Measurements from ENCODE around the gene MMP24. TPM values are rescaled to one million over a fixed set of nuclear protein-coding genes. Genes with fewer than 3 reads are reported as not detected.

MMP24 gene
- total RNA-seq, 1 donor from 2014 or later = 1.9 TPM

- no peaks in the 10 kb centered on the region for H3K9me3 ChIP-seq (ENCODE audit: low read depth)
- H3K4me3 Mint-ChIP-seq = peak overlapping the region; percentile 30
- DNase-seq (ENCODE audit: low spot score) = peak; percentile 89
- H3K27me3 Mint-ChIP-seq (ENCODE audit: insufficient read depth, low read depth) = peaks cover 2% of the 10 kb centered on the region
- H3K4me2 ChIP-seq = peak overlapping the region; percentile 29
- peaks cover 5% of the 10 kb centered on the region for H3K4me1 Mint-ChIP-seq
- H3K27ac ChIP-seq = no peak overlapping the region
- H3K27me3 ChIP-seq = no peaks in the 10 kb centered on the region
- H3K36me3 ChIP-seq = no peaks in the 10 kb centered on the region
- H2AFZ ChIP-seq (replicated peaks) = peak overlapping the region; percentile 54
- no peak overlapping the region for H3K4me3 ChIP-seq
- H3K79me2 ChIP-seq (ENCODE audit: low read depth) = no peaks in the 10 kb centered on the region
- H3K9ac ChIP-seq = no peak overlapping the region
- H3K4me1 ChIP-seq = peaks cover 10% of the 10 kb centered on the region
- peak overlapping the region; percentile 79 for H3K27ac Mint-ChIP-seq
- no peaks in the 10 kb centered on the region for H3K9me3 Mint-ChIP-seq
- peaks cover 5% of the 10 kb centered on the region for H3K36me3 Mint-ChIP-seq
- H4K20me1 ChIP-seq (ENCODE audit: low read depth) = no peaks in the 10 kb centered on the region
- peaks cover 13% of the 10 kb centered on the region for H3F3A ChIP-seq (ENCODE audit: low read depth)
- peak; percentile 90 for TF ChIP-seq CTCF (IDR thresholded peaks at IDR 0.05)
- no peak for TF ChIP-seq EZH2phosphoT487 (IDR thresholded peaks at IDR 0.05)
Observed at GRCh38 chr20:35269055-35269781, 42.7 kb downstream of the MMP24 start.

GRCh38 chr20:35270021-35270902 lies 43.8 kb downstream of the MMP24 start:
- no peak overlapping the region for H3K27ac ChIP-seq
- no peak overlapping the region for H3K4me2 ChIP-seq
- H3K36me3 Mint-ChIP-seq = peaks cover 5% of the 10 kb centered on the region
- no peaks in the 10 kb centered on the region for H3K79me2 ChIP-seq (ENCODE audit: low read depth)
- TF ChIP-seq CTCF (IDR thresholded peaks at IDR 0.05) (no peak), EZH2 (IDR thresholded peaks at IDR 0.05) (no peak), EZH2phosphoT487 (IDR thresholded peaks at IDR 0.05) (no peak)
- H3K4me1 Mint-ChIP-seq = peaks cover 5% of the 10 kb centered on the region
- H4K20me1 ChIP-seq (ENCODE audit: low read depth) = no peaks in the 10 kb centered on the region
- peaks cover 2% of the 10 kb centered on the region for H3K27me3 Mint-ChIP-seq (ENCODE audit: insufficient read depth, low read depth)
- H3K27ac Mint-ChIP-seq = peak overlapping the region; percentile 46
- peaks cover 5% of the 10 kb centered on the region for H3K4me1 ChIP-seq
- H3K4me3 Mint-ChIP-seq = no peak overlapping the region
- no peak overlapping the region for H2AFZ ChIP-seq (replicated peaks)
- H3K4me3 ChIP-seq = no peak overlapping the region
- H3K36me3 ChIP-seq = no peaks in the 10 kb centered on the region
- H3K27me3 ChIP-seq = no peaks in the 10 kb centered on the region
- no peaks in the 10 kb centered on the region for H3K9me3 Mint-ChIP-seq
- H3F3A ChIP-seq (ENCODE audit: low read depth) = peaks cover 11% of the 10 kb centered on the region
- DNase-seq (ENCODE audit: low spot score) = no peak
- H3K9me3 ChIP-seq (ENCODE audit: low read depth) = no peaks in the 10 kb centered on the region
- H3K9ac ChIP-seq = no peak overlapping the region

- Histone ChIP-seq H3K4me3 (no peak overlapping the region), H3K36me3 (no peaks in the 10 kb centered on the region), H3K27ac (no peak overlapping the region), H2AFZ (replicated peaks) (no peak overlapping the region), H3K79me2 (ENCODE audit: low read depth) (no peaks in the 10 kb centered on the region), H3F3A (ENCODE audit: low read depth) (peaks cover 11% of the 10 kb centered on the region), H3K9me3 (ENCODE audit: low read depth) (no peaks in the 10 kb centered on the region), H3K4me2 (no peak overlapping the region), H4K20me1 (ENCODE audit: low read depth) (no peaks in the 10 kb centered on the region), H3K4me1 (peaks cover 5% of the 10 kb centered on the region), H3K9ac (no peak overlapping the region), H3K27me3 (no peaks in the 10 kb centered on the region)
- Mint-ChIP-seq H3K4me3 (no peak overlapping the region), H3K9me3 (no peaks in the 10 kb centered on the region), H3K27me3 (ENCODE audit: insufficient read depth, low read depth) (peaks cover 3% of the 10 kb centered on the region), H3K36me3 (peaks cover 5% of the 10 kb centered on the region), H3K4me1 (peaks cover 5% of the 10 kb centered on the region), H3K27ac (no peak overlapping the region)
- no peak for DNase-seq (ENCODE audit: low spot score)
- no peak for TF ChIP-seq EZH2phosphoT487 (IDR thresholded peaks at IDR 0.05)
- TF ChIP-seq CTCF (IDR thresholded peaks at IDR 0.05) = no peak
- TF ChIP-seq EZH2 (IDR thresholded peaks at IDR 0.05) = no peak
Observed at GRCh38 chr20:35271073-35271882, 44.8 kb downstream of the MMP24 start.

Measured in neural progenitor cell (in vitro differentiated cells).